HL-60 (cell line): ENCODE results near the gene TEKTIP1.

ENCODE experiments used
- POLR2AphosphoS5 ChIP-seq: IDR thresholded peaks from 2 replicates; pipeline ENCODE4 v1.6.1; 2012; ENCODE audit warnings: low read depth
- SPI1 ChIP-seq: IDR thresholded peaks from 2 replicates; pipeline ENCODE4 v1.6.1; 2012; ENCODE audit warnings: low read depth, mild to moderate bottlenecking, borderline replicate concordance
- TF ChIP-seq, protein P1 (sequence below): IDR thresholded peaks from one replicate; pipeline ENCODE4 v1.5.1; 2011; ENCODE audit warnings: low read length, control low read depth, inconsistent platforms; ENCODE audit not compliant: insufficient read depth

GRCh38 chr19:3575949-3576673 lies 37.1 kb downstream of the TEKTIP1 start:
- TF ChIP-seq, protein P1, sequence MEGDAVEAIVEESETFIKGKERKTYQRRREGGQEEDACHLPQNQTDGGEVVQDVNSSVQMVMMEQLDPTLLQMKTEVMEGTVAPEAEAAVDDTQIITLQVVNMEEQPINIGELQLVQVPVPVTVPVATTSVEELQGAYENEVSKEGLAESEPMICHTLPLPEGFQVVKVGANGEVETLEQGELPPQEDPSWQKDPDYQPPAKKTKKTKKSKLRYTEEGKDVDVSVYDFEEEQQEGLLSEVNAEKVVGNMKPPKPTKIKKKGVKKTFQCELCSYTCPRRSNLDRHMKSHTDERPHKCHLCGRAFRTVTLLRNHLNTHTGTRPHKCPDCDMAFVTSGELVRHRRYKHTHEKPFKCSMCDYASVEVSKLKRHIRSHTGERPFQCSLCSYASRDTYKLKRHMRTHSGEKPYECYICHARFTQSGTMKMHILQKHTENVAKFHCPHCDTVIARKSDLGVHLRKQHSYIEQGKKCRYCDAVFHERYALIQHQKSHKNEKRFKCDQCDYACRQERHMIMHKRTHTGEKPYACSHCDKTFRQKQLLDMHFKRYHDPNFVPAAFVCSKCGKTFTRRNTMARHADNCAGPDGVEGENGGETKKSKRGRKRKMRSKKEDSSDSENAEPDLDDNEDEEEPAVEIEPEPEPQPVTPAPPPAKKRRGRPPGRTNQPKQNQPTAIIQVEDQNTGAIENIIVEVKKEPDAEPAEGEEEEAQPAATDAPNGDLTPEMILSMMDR, result no peak
- no peak for TF ChIP-seq POLR2AphosphoS5
- TF ChIP-seq SPI1, result no peak
